Stimulated activated CD4-positive, alpha-beta T cell treated with anti-CD3 and anti-CD28 coated beads, Interleukin-4, amount 100 ng/mL, for 48 hours (primary cell): ENCODE data around the gene MAN1C1.
"Not testable (repeated sequence)": the region's sequence is repeated elsewhere in the genome, so short reads cannot be mapped to it uniquely, and the experiment has no call there.

Source experiments
- DNase-seq, 2 donors: peaks; one replicate each; pipeline ENCODE4 v3.0.0-alpha.2; 2020; ENCODE audit warnings: low read depth in 2 of 2

Gene MAN1C1

GRCh38 chr1:25715888-25716287, 99.3 kb downstream of the MAN1C1 start:
- no peak for DNase-seq

GRCh38 chr1:25716320-25716719, 99.7 kb downstream of the MAN1C1 start:
- no peak for DNase-seq

- DNase-seq = no peak
Measured at GRCh38 chr1:25718732-25719131, 102.1 kb downstream of the MAN1C1 start.

GRCh38 chr1:25720624-25721023, 104.0 kb downstream of the MAN1C1 start:
- no peak for DNase-seq

GRCh38 chr1:25723250-25723880, 106.8 kb downstream of the MAN1C1 start:
- no peak for DNase-seq

GRCh38 chr1:25724201-25724600, 107.6 kb downstream of the MAN1C1 start:
- no peak for DNase-seq

- no peak for DNase-seq
Measured at GRCh38 chr1:25724966-25725365, 108.4 kb downstream of the MAN1C1 start.

GRCh38 chr1:25725482-25725881, 108.9 kb downstream of the MAN1C1 start:
- no peak for DNase-seq

- DNase-seq = no peak
Measured at GRCh38 chr1:25727088-25727487, 110.5 kb downstream of the MAN1C1 start.

GRCh38 chr1:25727635-25728286, 111.2 kb downstream of the MAN1C1 start:
- DNase-seq = no peak

- no peak for DNase-seq
Measured at GRCh38 chr1:25728301-25728935, 111.8 kb downstream of the MAN1C1 start.

GRCh38 chr1:25729045-25729444, 112.5 kb downstream of the MAN1C1 start:
- no peak for DNase-seq

- DNase-seq = no peak
Measured at GRCh38 chr1:25729790-25730644, 113.4 kb downstream of the MAN1C1 start.

GRCh38 chr1:25731148-25731547, 114.6 kb downstream of the MAN1C1 start:
- no peak for DNase-seq

- no peak for DNase-seq
Measured at GRCh38 chr1:25731626-25732370, 115.2 kb downstream of the MAN1C1 start.

GRCh38 chr1:25732821-25733220, 116.2 kb downstream of the MAN1C1 start:
- no peak for DNase-seq

- DNase-seq = no peak
Measured at GRCh38 chr1:25733271-25733670, 116.7 kb downstream of the MAN1C1 start.

- not testable (repeated sequence) for DNase-seq
Measured at GRCh38 chr1:25734991-25735390, 118.4 kb downstream of the MAN1C1 start.

- no peak for DNase-seq
Measured at GRCh38 chr1:25735956-25736529, 119.5 kb downstream of the MAN1C1 start.

- DNase-seq = no peak
Measured at GRCh38 chr1:25737130-25737529, 120.5 kb downstream of the MAN1C1 start.

GRCh38 chr1:25738499-25738898, 121.9 kb downstream of the MAN1C1 start:
- DNase-seq = no peak
